Transverse colon (tissue), 3 donors: ENCODE data around the gene DGKG.

Experiments
- CTCF ChIP-seq, 5 experiments: fragments of 200-600 bp in 3 of 5; fragments of 450-650 bp in 2 of 5; sonication (generic) in 3 of 5; IDR thresholded peaks; 1 replicate in 2 of 5; 2 replicates in 3 of 5; pipeline ENCODE4 v1.5.1; 2016 to 2017; ENCODE audit warnings: antibody characterized with exemption in 5 of 5, inconsistent platforms in 3 of 5, mild to moderate bottlenecking in 2 of 5, moderate library complexity in 1 of 5
- POLR2A ChIP-seq: fragments of 450-650 bp; IDR thresholded peaks from one replicate; pipeline ENCODE4 v1.6.1; 2016; ENCODE audit warnings: antibody characterized with exemption, mild to moderate bottlenecking, moderate library complexity

DNA sequence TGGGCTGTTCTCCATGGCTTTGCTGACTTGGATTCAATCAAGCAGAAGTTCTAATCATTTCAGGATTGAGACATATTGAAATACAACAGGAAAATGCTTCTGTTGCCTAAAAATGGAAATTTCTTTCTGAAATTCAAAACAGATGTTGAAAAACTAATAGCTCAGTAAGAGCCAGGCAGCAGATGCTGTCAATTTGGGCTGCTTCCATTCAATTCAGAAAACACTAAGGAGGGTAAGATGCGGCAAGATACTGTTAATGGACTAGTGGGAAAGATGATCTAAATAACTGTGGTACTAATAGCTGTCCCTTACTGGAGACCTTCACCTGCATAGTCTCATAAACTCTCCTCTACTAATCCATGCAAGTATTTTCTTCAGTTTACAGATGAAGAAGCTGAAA lies 53.5 kb downstream of the DGKG start:
- TF ChIP-seq POLR2A (no peak), CTCF (IDR thresholded peaks at IDR 0.05) (no peak)
